Bronchial epithelial cell (primary cell): ENCODE measurements around the gene ME1. TPM values are rescaled to one million over a fixed set of nuclear protein-coding genes. Genes with fewer than 3 reads are reported as not detected.
"Not testable (repeated sequence)": the region's sequence is repeated elsewhere in the genome, so short reads cannot be mapped to it uniquely, and the experiment has no call there.

Experiments
- DNase-seq: peaks from one replicate; pipeline ENCODE4 v3.0.0-alpha.2; 2010; ENCODE audit warnings: low read depth
- FAIRE-seq: peaks from 2 replicates; lab custom pipeline; 2011; peaks lifted over from hg19 to GRCh38; lab: Jason Lieb, UNC
- H3K27me3 ChIP-seq: 2 replicates; pipeline ENCODE4 v1.5.1; 2011; ENCODE audit warnings: low read length; ENCODE audit not compliant: control insufficient read depth, insufficient read depth
- H3K36me3 ChIP-seq: 2 replicates; pipeline ENCODE4 v1.5.1; 2011; ENCODE audit warnings: low read length; ENCODE audit not compliant: control insufficient read depth, insufficient read depth
- H3K4me3 ChIP-seq: 2 replicates; pipeline ENCODE4 v1.5.1; 2011; ENCODE audit warnings: mild to moderate bottlenecking, low read depth, low read length, control low read depth
- CTCF ChIP-seq: IDR thresholded peaks from 2 replicates; pipeline ENCODE4 v1.5.1; 2011; ENCODE audit warnings: mild to moderate bottlenecking, moderate library complexity, low read length, control low read depth, inconsistent platforms; ENCODE audit not compliant: insufficient read depth, severe bottlenecking
- total RNA-seq: library from RNA; depleted of rRNA; stranded (reverse); fragments of >200 nt; gene quantifications from 2 replicates; pipeline ENCODE4 v1.2.1, GENCODE V29; 2014

The ME1 gene
- total RNA-seq, 1 donor from 2014 or later = 18.2 TPM

- TF ChIP-seq CTCF = no peak
- Histone ChIP-seq H3K36me3 (peaks cover 2% of the 10 kb centered on the region), H3K27me3 (no peaks in the 10 kb centered on the region), H3K4me3 (no peak overlapping the region)
- no peak for DNase-seq
- no peak for FAIRE-seq
These were observed 89.1 kb downstream of the ME1 start for GRCh38 chr6:83341765-83342164.

GRCh38 chr6:83333916-83334315 lies 96.9 kb downstream of the ME1 start:
- DNase-seq, H3K36me3 ChIP-seq, FAIRE-seq, H3K27me3 ChIP-seq, H3K4me3 ChIP-seq: not testable (repeated sequence)

GRCh38 chr6:83333500-83333899 lies 97.4 kb downstream of the ME1 start:
- Histone ChIP-seq H3K4me3 (no peak overlapping the region), H3K36me3 (no peaks in the 10 kb centered on the region), H3K27me3 (no peaks in the 10 kb centered on the region)
- DNase-seq (no peak), FAIRE-seq (no peak)
- TF ChIP-seq CTCF = no peak

GRCh38 chr6:83314693-83315092 lies 116.2 kb downstream of the ME1 start:
- H3K36me3 ChIP-seq = peaks cover 1% of the 10 kb centered on the region
- no peaks in the 10 kb centered on the region for H3K27me3 ChIP-seq
- no peak overlapping the region for H3K4me3 ChIP-seq
- TF ChIP-seq CTCF = no peak
- DNase-seq = no peak
- no peak for FAIRE-seq

- no peak for TF ChIP-seq CTCF
- FAIRE-seq = no peak
- no peak for DNase-seq
These were observed 117.0 kb downstream of the ME1 start for GRCh38 chr6:83313882-83314281.

GRCh38 chr6:83311231-83311630 lies 119.6 kb downstream of the ME1 start:
- H3K4me3 ChIP-seq = no peak overlapping the region
- no peak for TF ChIP-seq CTCF
- FAIRE-seq (no peak), DNase-seq (no peak)
- no peaks in the 10 kb centered on the region for H3K27me3 ChIP-seq
- H3K36me3 ChIP-seq = peaks cover 1% of the 10 kb centered on the region

More at GRCh38 chr6:83313882-83314281, 117.0 kb downstream of the ME1 start:
- Histone ChIP-seq H3K36me3 (peaks cover 1% of the 10 kb centered on the region), H3K4me3 (no peak overlapping the region), H3K27me3 (no peaks in the 10 kb centered on the region)
